SK-MEL-5 (cell line): ENCODE results near the gene CLTB. TPM values are rescaled to one million over a fixed set of nuclear protein-coding genes. Genes with fewer than 3 reads are reported as not detected.

Experiments used
- DNase-seq: peaks from one replicate; pipeline ENCODE4 v3.0.0-alpha.2; 2016; ENCODE audit warnings: low read depth, low spot score
- in situ Hi-C: cut with HindIII; loops from 2 replicates; pipeline ENCODE4 v1.10.0; 2016; ENCODE audit warnings: low sequenced_read_pairs, high pct_unique_total_duplicates, low pct_unique_long_range_greater_than_20kb
- total RNA-seq: library from RNA; depleted of rRNA; stranded (reverse); fragments of >200 nt; shearing (Covaris generic); gene quantifications from 2 replicates; pipeline ENCODE4 v1.2.3, GENCODE V29; 2014

The CLTB gene
- total RNA-seq, 1 experiment from 2014 or later: 58.3 TPM

GRCh38 chr5:176369934-176370711 lies 46.2 kb downstream of the CLTB start:
- peak; percentile 6 for DNase-seq
- in situ Hi-C loops: no loop called here

GRCh38 chr5:176368726-176369125 lies 47.6 kb downstream of the CLTB start:
- in situ Hi-C loops: no loop called here
- no peak for DNase-seq

GRCh38 chr5:176366232-176366894 lies 50.0 kb downstream of the CLTB start:
- no peak for DNase-seq
- in situ Hi-C loops: no loop called here

GRCh38 chr5:176365351-176366231 lies 50.7 kb downstream of the CLTB start, which contains the start of gene ARL10:
Gene ARL10 (plus strand): TSS chr5:176365487. CDS start chr5:176365564, 77 bp downstream.
- no peak for DNase-seq
- in situ Hi-C loops: no loop called here

- in situ Hi-C loops: no loop called here
- no peak for DNase-seq
Measured at GRCh38 chr5:176364765-176365350, 51.5 kb downstream of the CLTB start.

GRCh38 chr5:176362233-176362490 lies 54.2 kb downstream of the CLTB start:
- no peak for DNase-seq
- in situ Hi-C loops: no loop called here

GRCh38 chr5:176361437-176362232 lies 54.7 kb downstream of the CLTB start, which contains the start of gene KIAA1191:
Gene KIAA1191 (minus strand): TSS chr5:176361764. CDS start chr5:176359508, 2,256 bp downstream.
- DNase-seq: peak; percentile 86
- in situ Hi-C loops: no loop called here

GRCh38 chr5:176360894-176361436 lies 55.4 kb downstream of the CLTB start:
- DNase-seq: peak; percentile 10
- in situ Hi-C loops: no loop called here

GRCh38 chr5:176359658-176360057 lies 56.7 kb downstream of the CLTB start:
- in situ Hi-C loops: no loop called here

GRCh38 chr5:176356179-176356566 lies 60.2 kb downstream of the CLTB start:
- in situ Hi-C loops: no loop called here
- no peak for DNase-seq

More at GRCh38 chr5:176359658-176360057, 56.7 kb downstream of the CLTB start:
- no peak for DNase-seq

- no peak for DNase-seq
- in situ Hi-C loops: no loop called here
Measured at GRCh38 chr5:176355400-176356178, 60.8 kb downstream of the CLTB start.

- in situ Hi-C loops: no loop called here
- no peak for DNase-seq
Measured at GRCh38 chr5:176353533-176353932, 62.8 kb downstream of the CLTB start.

- in situ Hi-C loops: no loop called here
- no peak for DNase-seq
Measured at GRCh38 chr5:176352116-176352878, 64.0 kb downstream of the CLTB start.

GRCh38 chr5:176350416-176350815 lies 65.9 kb downstream of the CLTB start:
- DNase-seq: no peak

GRCh38 chr5:176342766-176343458 lies 73.4 kb downstream of the CLTB start:
- no peak for DNase-seq
- in situ Hi-C loops: no loop called here

More at GRCh38 chr5:176350416-176350815, 65.9 kb downstream of the CLTB start:
- in situ Hi-C loops: no loop called here
